Measurements from ENCODE around the gene MRPL46. TPM values are rescaled to one million over a fixed set of nuclear protein-coding genes. Genes with fewer than 3 reads are reported as not detected.

The MRPL46 gene
- total and polyA plus RNA-seq, 8 donors = 19.0 to 25.9 (median 24.2) TPM

GRCh38 chr15:88428805-88429605 is 38.2 kb downstream of the MRPL46 start:
- ATAC-seq = no peak
- H3K36me3 ChIP-seq = no peaks in the 10 kb centered on the region
- intact Hi-C loops (cut with DNase I) = no loop called here

GRCh38 chr15:88428053-88428452 is 39.1 kb downstream of the MRPL46 start:
- DNase-seq (no peak), ATAC-seq (no peak)
- H3K4me3 ChIP-seq = no peak overlapping the region

More at GRCh38 chr15:88428805-88429605, 38.2 kb downstream of the MRPL46 start:
- DNase-seq = no peak
- no peak overlapping the region for H3K27ac ChIP-seq
- H3K4me1 ChIP-seq = no peaks in the 10 kb centered on the region
- H3K27me3 ChIP-seq = peaks cover 0 to 49% of the 10 kb centered on the region in 2 donors
- H3K4me3 ChIP-seq = no peak overlapping the region
- H3K9me3 ChIP-seq = no peaks in the 10 kb centered on the region
- no peak for TF ChIP-seq CTCF (IDR thresholded peaks at IDR 0.05)

DNA sequence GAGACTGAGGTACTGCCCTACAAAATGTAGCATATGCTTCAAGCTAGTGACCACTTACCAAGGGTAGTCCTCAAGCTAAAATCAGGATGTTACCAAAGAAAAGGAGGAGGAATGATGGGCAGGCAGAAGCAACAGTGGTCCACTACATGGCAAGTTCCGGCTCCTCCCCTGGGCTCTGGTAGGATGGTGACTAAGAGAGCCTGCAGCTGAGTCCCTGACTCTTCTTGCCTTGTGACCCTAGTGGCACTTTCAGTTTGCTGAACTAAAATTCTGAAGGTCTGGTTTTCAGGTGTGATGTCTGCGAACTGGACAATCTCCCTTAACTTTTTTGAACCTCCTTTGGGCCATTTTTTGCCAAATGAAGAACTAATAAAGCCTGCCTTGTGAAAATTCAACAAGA is 40.9 kb downstream of the MRPL46 start:
- no peak for TF ChIP-seq CTCF (IDR thresholded peaks at IDR 0.05)
- intact Hi-C loops (cut with DNase I) = no loop called here
- DNase-seq = no peak
- ATAC-seq = no peak
- Histone ChIP-seq H3K36me3 (no peaks in the 10 kb centered on the region), H3K27me3 (peaks cover 0 to 31% of the 10 kb centered on the region in 2 donors), H3K9me3 (no peaks in the 10 kb centered on the region), H3K27ac (no peak overlapping the region), H3K4me3 (no peak overlapping the region), H3K4me1 (no peaks in the 10 kb centered on the region)

More at GRCh38 chr15:88428053-88428452, 39.1 kb downstream of the MRPL46 start:
- peaks cover 0 to 39% of the 10 kb centered on the region in 2 donors for H3K27me3 ChIP-seq
- H3K27ac ChIP-seq = no peak overlapping the region
- intact Hi-C loops (cut with DNase I) = no loop called here
- TF ChIP-seq CTCF (IDR thresholded peaks at IDR 0.05) = no peak
- H3K36me3 ChIP-seq = no peaks in the 10 kb centered on the region
- no peaks in the 10 kb centered on the region for H3K4me1 ChIP-seq
- H3K9me3 ChIP-seq = no peaks in the 10 kb centered on the region

DNA sequence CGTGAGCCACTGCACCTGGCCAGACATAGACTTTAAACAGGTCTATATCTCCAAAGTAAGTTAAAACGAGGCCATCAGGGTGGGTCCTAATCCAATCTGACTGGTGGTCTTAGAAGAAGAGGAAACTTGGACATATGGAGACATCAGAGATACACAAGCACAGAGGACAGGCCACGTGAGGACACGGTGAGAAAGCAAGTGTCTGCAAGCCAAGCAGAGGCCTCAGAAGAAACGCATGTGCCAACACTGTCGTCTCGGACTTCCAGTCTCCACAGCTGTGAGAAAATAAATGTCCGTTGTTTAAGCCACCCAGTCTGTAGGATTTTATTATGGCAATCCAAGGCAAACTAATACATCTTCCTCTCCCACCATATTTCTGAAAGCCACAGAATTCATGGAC is 43.9 kb downstream of the MRPL46 start:
- Histone ChIP-seq H3K36me3 (no peaks in the 10 kb centered on the region), H3K4me3 (no peak overlapping the region), H3K9me3 (no peaks in the 10 kb centered on the region), H3K27me3 (peaks cover 0 to 16% of the 10 kb centered on the region in 2 donors), H3K27ac (no peak overlapping the region), H3K4me1 (no peaks in the 10 kb centered on the region)
- ATAC-seq (no peak), DNase-seq (no peak)
- TF ChIP-seq CTCF (IDR thresholded peaks at IDR 0.05) = no peak
- intact Hi-C loops (cut with DNase I) = no loop called here

DNA sequence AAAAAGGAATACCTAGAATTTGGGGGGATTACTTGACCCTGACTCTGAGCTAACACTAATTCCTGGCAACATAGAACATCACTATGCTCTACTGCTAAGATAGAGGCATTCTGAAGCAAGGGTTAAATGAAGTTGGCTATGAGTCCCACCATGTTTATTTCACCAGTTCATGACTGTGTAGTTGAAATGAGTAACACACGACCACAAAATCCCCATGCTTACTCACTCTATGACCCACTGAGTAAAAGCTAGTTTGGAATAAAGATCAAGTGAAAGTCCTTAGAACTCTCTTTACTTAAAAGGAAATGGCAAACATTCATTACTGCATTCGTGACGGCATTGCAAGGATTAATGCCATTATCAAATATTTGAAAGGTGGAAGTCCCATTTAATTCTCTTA is 47.4 kb downstream of the MRPL46 start:
- H3K27me3 ChIP-seq = peaks cover 0 to 10% of the 10 kb centered on the region in 2 donors
- H3K4me3 ChIP-seq = no peak overlapping the region
- intact Hi-C loops (cut with DNase I) = no loop called here
- TF ChIP-seq CTCF (IDR thresholded peaks at IDR 0.05) = no peak
- ATAC-seq = no peak
- no peak for DNase-seq
- H3K4me1 ChIP-seq = no peaks in the 10 kb centered on the region
- no peaks in the 10 kb centered on the region for H3K9me3 ChIP-seq
- H3K36me3 ChIP-seq = no peaks in the 10 kb centered on the region
- H3K27ac ChIP-seq = no peak overlapping the region

Other genes starting within 250 kb of the MRPL46 start
- gene NTRK3, start 210.6 kb downstream of the MRPL46 start, total RNA-seq = 1 to 10 TPM; 4.1 to 4.5 TPM
- 1 to 10 TPM; 6.9 to 9.8 (median 7.9) TPM for gene NTRK3, start 210.6 kb downstream of the MRPL46 start, polyA plus RNA-seq (ENCODE audit: insufficient read length in 6 of 6)
- 10 to 100 TPM; 37.1 to 41.2 TPM for gene MRPS11, start 320 bp upstream of the MRPL46 start, total RNA-seq
- 10 to 100 TPM; 35.2 to 45.9 (median 40.4) TPM for gene MRPS11, start 320 bp upstream of the MRPL46 start, polyA plus RNA-seq (ENCODE audit: insufficient read length in 6 of 6)
- gene DET1, start 79.3 kb upstream of the MRPL46 start, total RNA-seq = 1 to 10 TPM; 4.0 to 4.2 TPM
- gene DET1, start 79.3 kb upstream of the MRPL46 start, polyA plus RNA-seq (ENCODE audit: insufficient read length in 6 of 6) = 10 to 100 TPM; 12.8 to 17.7 (median 16.4) TPM
- gene AEN, start 154.0 kb upstream of the MRPL46 start, total RNA-seq = 10 to 100 TPM; 18.8 to 20.7 TPM
- gene AEN, start 154.0 kb upstream of the MRPL46 start, polyA plus RNA-seq (ENCODE audit: insufficient read length in 6 of 6) = 1 to 10 TPM; 3.2 to 7.3 (median 4.7) TPM
- 10 to 100 TPM; 15.8 to 23.6 TPM for gene ISG20, start 171.6 kb upstream of the MRPL46 start, total RNA-seq
- gene ISG20, start 171.6 kb upstream of the MRPL46 start, polyA plus RNA-seq (ENCODE audit: insufficient read length in 6 of 6) = 1 to 10 TPM in 5 of 6 donors, under 1 TPM in 1; 1.00 to 1.7 (median 1.2) TPM

Data from left lung (tissue), 10 donors.